HG03520 (cell line): ENCODE results near the gene SP3.

ENCODE experiments used
- ATAC-seq: cut with Tn5 transposase; IDR thresholded peaks from one replicate; pipeline ENCODE4 v1.9.1; 2021; ENCODE audit warnings: mild to moderate bottlenecking, moderate library complexity; ENCODE audit not compliant: unreplicated experiment

SP3 gene

GRCh38 chr2:173965372-173966025 lies at the start of gene SP3:
Gene SP3 (minus strand): TSS chr2:173965373. CDS start chr2:173965171, 202 bp downstream.
- ATAC-seq: peak; percentile 69

GRCh38 chr2:174014699-174015070 lies 49.5 kb upstream of the SP3 start:
- ATAC-seq: no peak

GRCh38 chr2:174014011-174014698 lies 49.0 kb upstream of the SP3 start:
- no peak for ATAC-seq

- ATAC-seq: no peak
Measured at GRCh38 chr2:174013315-174013751, 48.2 kb upstream of the SP3 start.

- ATAC-seq: no peak
Measured at GRCh38 chr2:174012347-174013314, 47.5 kb upstream of the SP3 start.

GRCh38 chr2:174011796-174012195 lies 46.6 kb upstream of the SP3 start:
- no peak for ATAC-seq

GRCh38 chr2:174011173-174011572 lies 46.0 kb upstream of the SP3 start:
- ATAC-seq: no peak

- no peak for ATAC-seq
Measured at GRCh38 chr2:174009488-174010223, 44.5 kb upstream of the SP3 start.

GRCh38 chr2:174008720-174009119 lies 43.5 kb upstream of the SP3 start:
- no peak for ATAC-seq

- ATAC-seq: no peak
Measured at GRCh38 chr2:174007010-174007409, 41.8 kb upstream of the SP3 start.

GRCh38 chr2:174005801-174006419 lies 40.7 kb upstream of the SP3 start:
- no peak for ATAC-seq

- ATAC-seq: no peak
Measured at GRCh38 chr2:174004905-174005605, 39.9 kb upstream of the SP3 start.

- no peak for ATAC-seq
Measured at GRCh38 chr2:174003720-174004695, 38.8 kb upstream of the SP3 start.

GRCh38 chr2:174002679-174003078 lies 37.5 kb upstream of the SP3 start:
- no peak for ATAC-seq

- ATAC-seq: no peak
Measured at GRCh38 chr2:174001107-174001506, 35.9 kb upstream of the SP3 start.

- no peak for ATAC-seq
Measured at GRCh38 chr2:173999724-174000123, 34.6 kb upstream of the SP3 start.

- ATAC-seq: no peak
Measured at GRCh38 chr2:173999272-173999671, 34.1 kb upstream of the SP3 start.

GRCh38 chr2:173998386-173998785 lies 33.2 kb upstream of the SP3 start:
- ATAC-seq: no peak

GRCh38 chr2:173997753-173998152 lies 32.6 kb upstream of the SP3 start:
- ATAC-seq: no peak
